Vagina (tissue), 2 donors: ENCODE measurements around the gene CDCP1. TPM values are rescaled to one million over a fixed set of nuclear protein-coding genes. Genes with fewer than 3 reads are reported as not detected.
A peak's percentile ranks its signal among the peaks of the same experiment; 100 is the strongest.

Experiments
- DNase-seq, 2 donors: peaks; one replicate each; pipeline ENCODE4 v3.0.0-alpha.2; 2017; ENCODE audit errors: extremely low spot score in 2 of 2
- H3K27ac ChIP-seq: fragments of 200-600 bp; sonication (generic); one replicate; pipeline ENCODE4 v1.5.1; 2019
- H3K27me3 ChIP-seq: fragments of 200-600 bp; sonication (generic); one replicate; pipeline ENCODE4 v1.5.1; 2019
- H3K36me3 ChIP-seq, 2 donors: fragments of 200-600 bp; sonication (generic); one replicate each; pipeline ENCODE4 v1.5.1; 2017 to 2019
- H3K4me1 ChIP-seq: fragments of 200-600 bp; sonication (generic); one replicate; pipeline ENCODE4 v1.5.1; 2019
- H3K4me3 ChIP-seq, 2 donors: fragments of 200-600 bp; sonication (generic); 1 replicate in 1 of 2; 2 replicates in 1 of 2; pipeline ENCODE4 v1.5.1; 2016 to 2019
- H3K9me3 ChIP-seq: fragments of 200-600 bp; sonication (generic); one replicate; pipeline ENCODE4 v1.5.1; 2019
- POLR2A ChIP-seq, 2 donors: fragments of 450-650 bp; IDR thresholded peaks; one replicate each; pipeline ENCODE4 v1.6.1; 2017; ENCODE audit warnings: antibody characterized with exemption in 2 of 2, mild to moderate bottlenecking in 2 of 2, moderate library complexity in 2 of 2
- POLR2AphosphoS5 ChIP-seq, 2 donors: sonication (generic); formaldehyde crosslinking; IDR thresholded peaks; one replicate each; pipeline ENCODE4 v1.9.0; 2017; ENCODE audit warnings: antibody characterized with exemption in 2 of 2, mild to moderate bottlenecking in 2 of 2, low read depth in 1 of 2; ENCODE audit not compliant: insufficient read depth in 1 of 2
- intact Hi-C: fragments of 100-400 bp; cut with DNase I; formaldehyde crosslinking; loops from one replicate; pipeline ENCODE4 v1.15.1; 2023
- total RNA-seq: library from RNA; depleted of rRNA; stranded (reverse); fragments of >200 nt; gene quantifications from one replicate; pipeline ENCODE4 v1.2.3, GENCODE V29; 2016
- TF ChIP-seq, protein P1 (sequence below), 3 experiments: fragments of 450-650 bp in 2 of 3; fragments of 200-600 bp in 1 of 3; sonication (generic) in 1 of 3; IDR thresholded peaks; one replicate each; pipeline ENCODE4 v1.5.1; 2017 to 2019; ENCODE audit warnings: antibody characterized with exemption in 3 of 3, mild to moderate bottlenecking in 2 of 3, moderate library complexity in 2 of 3

The CDCP1 gene
- total RNA-seq, 1 donor from 2014 or later = 27.5 TPM

GRCh38 chr3:45060165-45060892 is 85.8 kb downstream of the CDCP1 start:
- H3K4me1 ChIP-seq = peaks cover 27% of the 10 kb centered on the region
- no peak overlapping the region for H3K4me3 ChIP-seq
- no peak overlapping the region for H3K27ac ChIP-seq
- H3K36me3 ChIP-seq = no peaks in the 10 kb centered on the region
- no peaks in the 10 kb centered on the region for H3K27me3 ChIP-seq
- TF ChIP-seq POLR2A (IDR thresholded peaks at IDR 0.05) (no peak), POLR2AphosphoS5 (IDR thresholded peaks at IDR 0.05; ENCODE audit: insufficient read depth in 1 of 2, low read depth in 1 of 2) (no peak)
- DNase-seq = no peak
- no peaks in the 10 kb centered on the region for H3K9me3 ChIP-seq
- intact Hi-C loops = no loop called here

- no peaks in the 10 kb centered on the region for H3K36me3 ChIP-seq
- peaks cover 31% of the 10 kb centered on the region for H3K4me1 ChIP-seq
- H3K27me3 ChIP-seq = no peaks in the 10 kb centered on the region
- TF ChIP-seq POLR2A (IDR thresholded peaks at IDR 0.05) (no peak), POLR2AphosphoS5 (IDR thresholded peaks at IDR 0.05; ENCODE audit: insufficient read depth in 1 of 2, low read depth in 1 of 2) (no peak)
- TF ChIP-seq, protein P1, sequence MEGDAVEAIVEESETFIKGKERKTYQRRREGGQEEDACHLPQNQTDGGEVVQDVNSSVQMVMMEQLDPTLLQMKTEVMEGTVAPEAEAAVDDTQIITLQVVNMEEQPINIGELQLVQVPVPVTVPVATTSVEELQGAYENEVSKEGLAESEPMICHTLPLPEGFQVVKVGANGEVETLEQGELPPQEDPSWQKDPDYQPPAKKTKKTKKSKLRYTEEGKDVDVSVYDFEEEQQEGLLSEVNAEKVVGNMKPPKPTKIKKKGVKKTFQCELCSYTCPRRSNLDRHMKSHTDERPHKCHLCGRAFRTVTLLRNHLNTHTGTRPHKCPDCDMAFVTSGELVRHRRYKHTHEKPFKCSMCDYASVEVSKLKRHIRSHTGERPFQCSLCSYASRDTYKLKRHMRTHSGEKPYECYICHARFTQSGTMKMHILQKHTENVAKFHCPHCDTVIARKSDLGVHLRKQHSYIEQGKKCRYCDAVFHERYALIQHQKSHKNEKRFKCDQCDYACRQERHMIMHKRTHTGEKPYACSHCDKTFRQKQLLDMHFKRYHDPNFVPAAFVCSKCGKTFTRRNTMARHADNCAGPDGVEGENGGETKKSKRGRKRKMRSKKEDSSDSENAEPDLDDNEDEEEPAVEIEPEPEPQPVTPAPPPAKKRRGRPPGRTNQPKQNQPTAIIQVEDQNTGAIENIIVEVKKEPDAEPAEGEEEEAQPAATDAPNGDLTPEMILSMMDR (IDR thresholded peaks at IDR 0.05) = no peak
- intact Hi-C loops = no loop called here
- H3K4me3 ChIP-seq = no peak overlapping the region
- no peak overlapping the region for H3K27ac ChIP-seq
- no peaks in the 10 kb centered on the region for H3K9me3 ChIP-seq
- DNase-seq = no peak
These were observed 87.0 kb downstream of the CDCP1 start for GRCh38 chr3:45059132-45059531.

- intact Hi-C loops = no loop called here
- no peak for DNase-seq
- Histone ChIP-seq H3K4me1 (peaks cover 38% of the 10 kb centered on the region), H3K36me3 (no peaks in the 10 kb centered on the region), H3K4me3 (no peak overlapping the region), H3K9me3 (no peaks in the 10 kb centered on the region), H3K27me3 (no peaks in the 10 kb centered on the region), H3K27ac (peak overlapping the region; percentile 2)
- TF ChIP-seq POLR2AphosphoS5 (IDR thresholded peaks at IDR 0.05; ENCODE audit: insufficient read depth in 1 of 2, low read depth in 1 of 2) = no peak
- TF ChIP-seq, protein P1 (IDR thresholded peaks at IDR 0.05) = no peak
- no peak for TF ChIP-seq POLR2A (IDR thresholded peaks at IDR 0.05)
These were observed 88.6 kb downstream of the CDCP1 start for GRCh38 chr3:45057557-45057956.

DNA sequence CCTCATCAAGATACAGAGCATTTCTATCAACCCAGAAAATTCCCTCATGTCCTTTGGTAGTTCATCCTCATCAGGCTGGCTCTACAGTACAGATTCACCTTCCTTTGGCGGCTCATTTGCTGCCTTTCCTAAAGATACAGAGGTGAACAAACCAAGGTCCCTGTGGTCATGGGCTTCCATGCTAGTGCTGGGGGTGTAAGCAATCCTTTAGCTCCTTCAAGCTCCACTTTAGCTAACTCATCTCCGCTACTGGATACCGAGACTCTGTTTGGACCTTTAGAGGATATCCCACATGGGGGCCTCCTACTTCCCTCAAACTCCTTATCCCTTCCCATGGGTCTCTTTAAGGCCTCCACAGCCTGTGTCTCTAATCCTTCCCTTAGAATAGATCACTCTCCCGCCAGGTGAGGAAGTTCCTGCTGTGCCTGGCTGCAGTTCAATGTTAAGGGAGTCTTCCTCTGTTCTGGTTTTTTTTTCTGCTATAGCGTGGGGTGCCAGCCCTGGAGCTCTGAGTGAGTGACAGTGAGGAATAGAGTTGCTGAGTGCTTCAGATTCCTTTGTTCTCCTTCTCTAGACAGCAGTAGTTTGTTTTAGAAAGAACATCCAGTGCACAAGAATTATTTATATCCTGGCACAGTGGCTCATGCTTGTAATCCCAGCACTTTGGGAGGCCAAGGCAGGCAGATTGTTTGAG is 89.4 kb downstream of the CDCP1 start:
- TF ChIP-seq POLR2AphosphoS5 (IDR thresholded peaks at IDR 0.05; ENCODE audit: insufficient read depth in 1 of 2, low read depth in 1 of 2) = peak in 1 of 2 donors; percentile 10
- TF ChIP-seq POLR2A (IDR thresholded peaks at IDR 0.05) = no peak
- Histone ChIP-seq H3K27me3 (no peaks in the 10 kb centered on the region), H3K27ac (peak overlapping the region; percentile 2), H3K9me3 (no peaks in the 10 kb centered on the region), H3K36me3 (no peaks in the 10 kb centered on the region), H3K4me3 (no peak overlapping the region), H3K4me1 (peaks cover 38% of the 10 kb centered on the region)
- DNase-seq = no peak
- intact Hi-C loops = no loop called here

DNA sequence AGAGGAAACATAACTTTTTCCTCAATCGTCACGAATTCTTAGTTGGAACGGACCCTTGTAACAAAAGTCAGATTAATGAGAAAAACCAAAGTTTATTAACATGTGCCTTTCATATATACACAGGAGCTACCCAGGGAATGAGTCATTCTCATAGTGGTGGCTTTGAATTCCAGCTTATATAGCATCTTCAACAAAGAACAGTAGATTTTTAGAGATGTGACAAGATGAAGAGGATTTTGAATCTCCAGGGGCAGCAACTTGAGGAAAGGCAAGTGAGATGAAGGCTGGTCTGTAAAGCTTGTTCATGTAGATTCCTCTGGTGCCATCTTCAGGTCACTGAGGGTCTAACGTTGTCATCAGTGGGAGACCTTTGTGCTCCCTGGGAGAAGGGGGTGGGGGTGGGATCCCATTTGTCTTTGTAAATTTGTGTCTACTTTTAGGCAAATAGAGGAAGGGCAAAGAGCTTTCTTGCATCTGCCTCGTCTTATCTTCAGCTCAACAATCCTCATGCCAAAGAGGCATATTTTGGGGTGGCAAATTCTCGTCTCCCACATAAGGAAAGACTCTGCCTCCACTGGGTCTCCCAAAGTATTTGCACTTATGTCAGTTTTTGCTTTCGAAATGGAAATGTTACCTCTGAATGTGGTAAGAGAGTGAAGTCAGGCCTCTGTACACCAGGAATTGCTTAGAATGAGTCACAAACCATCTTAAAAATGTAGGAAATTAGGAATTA is 90.6 kb downstream of the CDCP1 start:
- intact Hi-C loops = no loop called here
- H3K27ac ChIP-seq = peak overlapping the region; percentile 26

More for the DNA sequence above, 90.6 kb downstream of the CDCP1 start:
- DNase-seq = no peak
- Histone ChIP-seq H3K9me3 (no peaks in the 10 kb centered on the region), H3K4me3 (no peak overlapping the region), H3K4me1 (peaks cover 38% of the 10 kb centered on the region), H3K36me3 (no peaks in the 10 kb centered on the region), H3K27me3 (no peaks in the 10 kb centered on the region)
- TF ChIP-seq, protein P1 (IDR thresholded peaks at IDR 0.05) = no peak
- TF ChIP-seq POLR2A (IDR thresholded peaks at IDR 0.05) (no peak), POLR2AphosphoS5 (IDR thresholded peaks at IDR 0.05; ENCODE audit: insufficient read depth in 1 of 2, low read depth in 1 of 2) (no peak)
